NT2/D1 (cell line): ENCODE results near the gene EPHB3.

ENCODE experiments used
- SUZ12 ChIP-seq: IDR thresholded peaks from 2 replicates; pipeline ENCODE4 v1.6.1; 2011; ENCODE audit not compliant: insufficient read length, insufficient read depth; ENCODE audit errors: extremely low read depth
- YY1 ChIP-seq: IDR thresholded peaks from 2 replicates; pipeline ENCODE4 v1.6.1; 2011; ENCODE audit not compliant: insufficient read length, insufficient read depth
- ZNF274 ChIP-seq: IDR thresholded peaks from 2 replicates; pipeline ENCODE4 v1.6.1; 2011; ENCODE audit warnings: mild to moderate bottlenecking, low read depth, low read length

DNA sequence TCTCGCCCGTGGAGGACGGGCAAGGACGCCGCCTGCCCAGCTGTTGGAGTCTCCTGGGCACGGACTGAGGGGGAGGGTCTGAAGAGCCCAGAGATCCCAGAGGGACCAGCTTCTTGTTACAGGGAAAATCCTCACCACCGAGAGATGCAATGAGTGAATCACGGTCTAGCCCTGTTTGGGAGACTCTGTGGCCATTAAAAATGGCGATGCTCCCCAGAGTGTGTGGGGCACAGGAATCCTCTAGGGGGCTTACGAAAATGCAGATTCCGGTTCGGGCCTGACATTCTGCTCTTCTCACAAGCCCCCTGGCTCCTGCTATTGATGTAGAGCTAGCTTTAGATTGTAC lies 35.5 kb upstream of the EPHB3 start:
- TF ChIP-seq YY1, result peak; percentile 48
- no peak for TF ChIP-seq ZNF274
- TF ChIP-seq SUZ12, result no peak
